Inflammatory macrophage (primary cell): ENCODE measurements around the gene GABRG3.

ENCODE experiments used
- DNase-seq, 2 donors: peaks; one replicate each; pipeline ENCODE4 v3.0.0-alpha.2; 2020 to 2022
- total RNA-seq, 18 experiments: gene quantifications; one replicate each; lab custom pipeline; 2026; ENCODE audit warnings: mixed read lengths in 6 of 18, inconsistent platforms in 2 of 18; lab: John Stamatoyannopoulos, UW

The GABRG3 gene
- 0 to 0.23 (median 0.03) reads per million in 18 experiments for total RNA-seq

GRCh38 chr15:26970712-26971210, at the start of gene GABRG3:
Gene GABRG3 (plus strand): TSS chr15:26971181.
- DNase-seq: no peak

GRCh38 chr15:26921433-26921832, 49.5 kb upstream of the GABRG3 start:
- no peak for DNase-seq

GRCh38 chr15:26926081-26926480, 44.9 kb upstream of the GABRG3 start:
- DNase-seq: no peak

- DNase-seq: no peak
Measured at GRCh38 chr15:26928051-26928450, 42.9 kb upstream of the GABRG3 start.

- DNase-seq: no peak
Measured at GRCh38 chr15:26929588-26929987, 41.4 kb upstream of the GABRG3 start.

- DNase-seq: no peak
Measured at GRCh38 chr15:26934848-26935247, 36.1 kb upstream of the GABRG3 start.

GRCh38 chr15:26935322-26935721, 35.7 kb upstream of the GABRG3 start:
- DNase-seq: no peak

GRCh38 chr15:26936502-26936901, 34.5 kb upstream of the GABRG3 start:
- DNase-seq: no peak

- no peak for DNase-seq
Measured at GRCh38 chr15:26937134-26937533, 33.8 kb upstream of the GABRG3 start.

- DNase-seq: no peak
Measured at GRCh38 chr15:26939398-26939797, 31.6 kb upstream of the GABRG3 start.

GRCh38 chr15:26941489-26941888, 29.5 kb upstream of the GABRG3 start:
- no peak for DNase-seq

- DNase-seq: no peak
Measured at GRCh38 chr15:26943866-26944265, 27.1 kb upstream of the GABRG3 start.

- no peak for DNase-seq
Measured at GRCh38 chr15:26945046-26945445, 25.9 kb upstream of the GABRG3 start.

- DNase-seq: no peak
Measured at GRCh38 chr15:26950001-26950400, 21.0 kb upstream of the GABRG3 start.

- no peak for DNase-seq
Measured at GRCh38 chr15:26954403-26954802, 16.6 kb upstream of the GABRG3 start.

- DNase-seq: no peak
Measured at GRCh38 chr15:26967719-26968269, 3.2 kb upstream of the GABRG3 start.

- no peak for DNase-seq
Measured at GRCh38 chr15:26968806-26969205, 2.2 kb upstream of the GABRG3 start.

- DNase-seq: no peak
Measured at GRCh38 chr15:26971271-26972018, 464 bp downstream of the GABRG3 start.

GRCh38 chr15:26972636-26973035, 1.7 kb downstream of the GABRG3 start:
- DNase-seq: no peak

- no peak for DNase-seq
Measured at GRCh38 chr15:26974120-26974780, 3.3 kb downstream of the GABRG3 start.

- no peak for DNase-seq
Measured at GRCh38 chr15:26981492-26981891, 10.5 kb downstream of the GABRG3 start.

- DNase-seq: no peak
Measured at GRCh38 chr15:26983822-26984221, 12.8 kb downstream of the GABRG3 start.

GRCh38 chr15:26985050-26985449, 14.1 kb downstream of the GABRG3 start:
- DNase-seq: no peak

- no peak for DNase-seq
Measured at GRCh38 chr15:26996250-26996649, 25.3 kb downstream of the GABRG3 start.
